D721Med (cell line): ENCODE data around the gene PLXNA1.

Experiments used
- DNase-seq: peaks from one replicate; pipeline ENCODE4 v3.0.0; 2011; ENCODE audit warnings: low spot score; ENCODE audit not compliant: insufficient read length
- FAIRE-seq: peaks from 2 replicates; lab custom pipeline; 2011; peaks lifted over from hg19 to GRCh38; lab: Jason Lieb, UNC
- CTCF ChIP-seq: IDR thresholded peaks from 2 replicates; pipeline ENCODE4 v1.5.1; 2012; ENCODE audit warnings: mild to moderate bottlenecking, control low read depth; ENCODE audit not compliant: insufficient read depth; ENCODE audit errors: missing control alignments

Gene PLXNA1

GRCh38 chr3:127019449-127019848 is 36.5 kb downstream of the PLXNA1 start:
- no peak for DNase-seq
- no peak for FAIRE-seq

GRCh38 chr3:127020543-127020942 is 37.6 kb downstream of the PLXNA1 start:
- no peak for FAIRE-seq
- DNase-seq: no peak
- no peak for TF ChIP-seq CTCF

More at GRCh38 chr3:127019449-127019848, 36.5 kb downstream of the PLXNA1 start:
- no peak for TF ChIP-seq CTCF

- TF ChIP-seq CTCF: no peak
- no peak for DNase-seq
- no peak for FAIRE-seq
Measured at GRCh38 chr3:127022849-127023248, 39.9 kb downstream of the PLXNA1 start.

GRCh38 chr3:127025456-127025855 is 42.5 kb downstream of the PLXNA1 start:
- DNase-seq (no peak), FAIRE-seq (no peak)
- TF ChIP-seq CTCF: no peak

- TF ChIP-seq CTCF: no peak
- no peak for DNase-seq
- no peak for FAIRE-seq
Measured at GRCh38 chr3:127026036-127026435, 43.1 kb downstream of the PLXNA1 start.

GRCh38 chr3:127026661-127027060 is 43.7 kb downstream of the PLXNA1 start:
- FAIRE-seq: no peak
- no peak for TF ChIP-seq CTCF
- DNase-seq: no peak

- FAIRE-seq: no peak
- no peak for DNase-seq
- no peak for TF ChIP-seq CTCF
Measured at GRCh38 chr3:127027061-127027735, 44.3 kb downstream of the PLXNA1 start.
